C4-2B (cell line): ENCODE data around the gene FSTL4.

Experiments used
- ZFX ChIP-seq: fragments of 450-650 bp; IDR thresholded peaks from 2 replicates; pipeline ENCODE4 v1.6.1; 2017
- TF ChIP-seq, protein P1 (sequence below): fragments of 450-650 bp; conservative IDR thresholded peaks from 2 replicates; pipeline ENCODE4 v1.5.1; 2017; ENCODE audit warnings: mild to moderate bottlenecking

- TF ChIP-seq ZFX = no peak
- TF ChIP-seq, protein P1, sequence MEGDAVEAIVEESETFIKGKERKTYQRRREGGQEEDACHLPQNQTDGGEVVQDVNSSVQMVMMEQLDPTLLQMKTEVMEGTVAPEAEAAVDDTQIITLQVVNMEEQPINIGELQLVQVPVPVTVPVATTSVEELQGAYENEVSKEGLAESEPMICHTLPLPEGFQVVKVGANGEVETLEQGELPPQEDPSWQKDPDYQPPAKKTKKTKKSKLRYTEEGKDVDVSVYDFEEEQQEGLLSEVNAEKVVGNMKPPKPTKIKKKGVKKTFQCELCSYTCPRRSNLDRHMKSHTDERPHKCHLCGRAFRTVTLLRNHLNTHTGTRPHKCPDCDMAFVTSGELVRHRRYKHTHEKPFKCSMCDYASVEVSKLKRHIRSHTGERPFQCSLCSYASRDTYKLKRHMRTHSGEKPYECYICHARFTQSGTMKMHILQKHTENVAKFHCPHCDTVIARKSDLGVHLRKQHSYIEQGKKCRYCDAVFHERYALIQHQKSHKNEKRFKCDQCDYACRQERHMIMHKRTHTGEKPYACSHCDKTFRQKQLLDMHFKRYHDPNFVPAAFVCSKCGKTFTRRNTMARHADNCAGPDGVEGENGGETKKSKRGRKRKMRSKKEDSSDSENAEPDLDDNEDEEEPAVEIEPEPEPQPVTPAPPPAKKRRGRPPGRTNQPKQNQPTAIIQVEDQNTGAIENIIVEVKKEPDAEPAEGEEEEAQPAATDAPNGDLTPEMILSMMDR = no peak
Observed at GRCh38 chr5:133230823-133231578, 381.3 kb downstream of the FSTL4 start.
